Astrocyte (in vitro differentiated cells and primary cell): ENCODE results near the gene TPGS2. TPM values are rescaled to one million over a fixed set of nuclear protein-coding genes. Genes with fewer than 3 reads are reported as not detected.

Experiments
- DNase-seq: peaks from one replicate; pipeline ENCODE4 v3.0.0-alpha.2; 2010; ENCODE audit warnings: low read depth
- FAIRE-seq: peaks from 2 replicates; lab custom pipeline; 2011; peaks lifted over from hg19 to GRCh38; lab: Jason Lieb, UNC
- H2AFZ ChIP-seq: 2 replicates; pipeline ENCODE4 v1.6.0; 2012; ENCODE audit warnings: low read depth, low read length, inconsistent platforms
- H3K27ac ChIP-seq: 2 replicates; pipeline ENCODE4 v1.5.1; 2011; ENCODE audit warnings: low read depth, low read length, inconsistent platforms
- H3K27me3 ChIP-seq: 2 replicates; pipeline ENCODE4 v1.6.0; 2011; ENCODE audit warnings: low read length, inconsistent platforms; ENCODE audit not compliant: insufficient read depth
- H3K36me3 ChIP-seq: 2 replicates; pipeline ENCODE4 v1.5.1; 2011; ENCODE audit warnings: low read length, inconsistent platforms; ENCODE audit not compliant: insufficient read depth
- H3K4me1 ChIP-seq: 2 replicates; pipeline ENCODE4 v1.5.1; 2011; ENCODE audit warnings: low read length, inconsistent platforms; ENCODE audit not compliant: insufficient read depth
- H3K4me2 ChIP-seq: 2 replicates; pipeline ENCODE4 v1.6.0; 2012; ENCODE audit warnings: low read length, inconsistent platforms
- H3K4me3 ChIP-seq: 2 replicates; pipeline ENCODE4 v1.5.1; 2011; ENCODE audit warnings: low read depth, mild to moderate bottlenecking, low read length, inconsistent platforms; ENCODE audit not compliant: insufficient read depth
- H3K79me2 ChIP-seq: 2 replicates; pipeline ENCODE4 v1.6.0; 2012; ENCODE audit warnings: mild to moderate bottlenecking, low read length, inconsistent platforms; ENCODE audit not compliant: insufficient read depth
- H3K9ac ChIP-seq: 2 replicates; pipeline ENCODE4 v1.6.0; 2012; ENCODE audit warnings: mild to moderate bottlenecking, low read length, inconsistent platforms
- H3K9me3 ChIP-seq: 2 replicates; pipeline ENCODE4 v1.5.1; 2012; ENCODE audit warnings: low read depth, mild to moderate bottlenecking, low read length, inconsistent platforms; ENCODE audit not compliant: insufficient read depth
- H4K20me1 ChIP-seq: 2 replicates; pipeline ENCODE4 v1.6.0; 2012; ENCODE audit warnings: low read length, inconsistent platforms; ENCODE audit not compliant: insufficient read depth
- H3K27ac Mint-ChIP-seq: one replicate; pipeline ENCODE4 v1.8.0; 2021; ENCODE audit warnings: mild to moderate bottlenecking, mixed read lengths; ENCODE audit not compliant: unreplicated experiment
- H3K27me3 Mint-ChIP-seq: one replicate; pipeline ENCODE4 v1.8.0; 2021; ENCODE audit warnings: low read depth, mixed read lengths; ENCODE audit not compliant: unreplicated experiment
- H3K36me3 Mint-ChIP-seq: one replicate; pipeline ENCODE4 v1.8.0; 2021; ENCODE audit warnings: low read depth, mixed read lengths; ENCODE audit not compliant: unreplicated experiment
- H3K4me1 Mint-ChIP-seq: one replicate; pipeline ENCODE4 v1.8.0; 2021; ENCODE audit warnings: low read depth, mixed read lengths; ENCODE audit not compliant: unreplicated experiment
- H3K4me3 Mint-ChIP-seq: one replicate; pipeline ENCODE4 v1.8.0; 2021; ENCODE audit warnings: mild to moderate bottlenecking, moderate library complexity, mixed read lengths; ENCODE audit not compliant: unreplicated experiment
- H3K9me3 Mint-ChIP-seq: one replicate; pipeline ENCODE4 v1.8.0; 2021; ENCODE audit warnings: mild to moderate bottlenecking, mixed read lengths; ENCODE audit not compliant: unreplicated experiment
- CTCF ChIP-seq: IDR thresholded peaks from 2 replicates; pipeline ENCODE4 v1.5.1; 2011; ENCODE audit warnings: low read depth, mild to moderate bottlenecking, inconsistent platforms, low read length, moderate library complexity; ENCODE audit not compliant: insufficient read depth
- EZH2 ChIP-seq: IDR thresholded peaks from 2 replicates; pipeline ENCODE4 v1.6.1; 2012; ENCODE audit warnings: mild to moderate bottlenecking, low read length, inconsistent platforms; ENCODE audit not compliant: insufficient read depth
- total RNA-seq: library from RNA; stranded (reverse); gene quantifications from 2 replicates; pipeline ENCODE4 v1.2.1, GENCODE V29; 2021

Gene TPGS2
- total RNA-seq, 1 donor from 2014 or later, result 138 TPM

GRCh38 chr18:36780748-36781147 is 48.1 kb downstream of the TPGS2 start:
- Histone ChIP-seq H3K36me3 (no peaks in the 10 kb centered on the region), H2AFZ (no peak overlapping the region), H3K27ac (no peak overlapping the region), H3K4me2 (no peak overlapping the region), H3K4me1 (no peaks in the 10 kb centered on the region), H3K27me3 (no peaks in the 10 kb centered on the region), H4K20me1 (no peaks in the 10 kb centered on the region), H3K4me3 (no peak overlapping the region), H3K9ac (no peak overlapping the region), H3K9me3 (no peaks in the 10 kb centered on the region), H3K79me2 (no peaks in the 10 kb centered on the region)
- H3K4me3 Mint-ChIP-seq, result no peak overlapping the region
- H3K4me1 Mint-ChIP-seq, result no peaks in the 10 kb centered on the region
- DNase-seq (peak; percentile 25), FAIRE-seq (peak; percentile 9)
- H3K27me3 Mint-ChIP-seq, result peaks cover 1% of the 10 kb centered on the region
- no peak overlapping the region for H3K27ac Mint-ChIP-seq
- H3K9me3 Mint-ChIP-seq, result peaks cover 2% of the 10 kb centered on the region
- TF ChIP-seq EZH2, result no peak
- TF ChIP-seq CTCF, result no peak
- peaks cover 2% of the 10 kb centered on the region for H3K36me3 Mint-ChIP-seq

- Histone ChIP-seq H3K27ac (no peak overlapping the region), H3K9me3 (no peaks in the 10 kb centered on the region), H3K79me2 (no peaks in the 10 kb centered on the region), H4K20me1 (no peaks in the 10 kb centered on the region), H3K27me3 (no peaks in the 10 kb centered on the region), H3K36me3 (no peaks in the 10 kb centered on the region), H2AFZ (no peak overlapping the region), H3K9ac (no peak overlapping the region), H3K4me2 (no peak overlapping the region), H3K4me1 (peaks cover 1% of the 10 kb centered on the region), H3K4me3 (no peak overlapping the region)
- Mint-ChIP-seq H3K9me3 (peaks cover 2% of the 10 kb centered on the region), H3K4me1 (peaks cover 4% of the 10 kb centered on the region), H3K36me3 (no peaks in the 10 kb centered on the region), H3K27ac (no peak overlapping the region), H3K4me3 (no peak overlapping the region), H3K27me3 (peaks cover 6% of the 10 kb centered on the region)
- no peak for DNase-seq
- FAIRE-seq, result no peak
- TF ChIP-seq CTCF, result no peak
- no peak for TF ChIP-seq EZH2
Measured at GRCh38 chr18:36777566-36777965, 51.2 kb downstream of the TPGS2 start.

- Histone ChIP-seq H3K27ac (no peak overlapping the region), H3K36me3 (no peaks in the 10 kb centered on the region), H3K79me2 (no peaks in the 10 kb centered on the region), H4K20me1 (no peaks in the 10 kb centered on the region), H2AFZ (no peak overlapping the region), H3K9ac (no peak overlapping the region), H3K4me3 (no peak overlapping the region), H3K4me1 (peaks cover 4% of the 10 kb centered on the region), H3K27me3 (no peaks in the 10 kb centered on the region), H3K4me2 (no peak overlapping the region), H3K9me3 (no peaks in the 10 kb centered on the region)
- FAIRE-seq, result no peak
- H3K27ac Mint-ChIP-seq, result no peak overlapping the region
- H3K27me3 Mint-ChIP-seq, result peaks cover 6% of the 10 kb centered on the region
- TF ChIP-seq CTCF, result no peak
- no peak for TF ChIP-seq EZH2
- peaks cover 2% of the 10 kb centered on the region for H3K9me3 Mint-ChIP-seq
- no peak for DNase-seq
- H3K36me3 Mint-ChIP-seq, result no peaks in the 10 kb centered on the region
- H3K4me3 Mint-ChIP-seq, result no peak overlapping the region
- peaks cover 4% of the 10 kb centered on the region for H3K4me1 Mint-ChIP-seq
Measured at GRCh38 chr18:36776650-36777049, 52.2 kb downstream of the TPGS2 start.
